Umbilical cord (tissue), 2 donors: Measurements from ENCODE around the gene LRP1B. TPM values are rescaled to one million over a fixed set of nuclear protein-coding genes. Genes with fewer than 3 reads are reported as not detected.
A peak's percentile ranks its signal among the peaks of the same experiment; 100 is the strongest.

Source experiments
- DNase-seq: peaks from one replicate; pipeline ENCODE4 v3.0.0-alpha.2; 2015; ENCODE audit warnings: low spot score
- total RNA-seq: library from RNA; depleted of rRNA; stranded (reverse); fragments of >200 nt; gene quantifications from one replicate; pipeline ENCODE4 v1.2.3, GENCODE V29; 2014; ENCODE audit warnings: low replicate concordance; ENCODE audit not compliant: insufficient read depth

LRP1B gene
- total RNA-seq, 1 donor from 2014 or later = 0.96 TPM

GRCh38 chr2:140918426-140918825 is 1212.4 kb downstream of the LRP1B start:
- no peak for DNase-seq

DNA sequence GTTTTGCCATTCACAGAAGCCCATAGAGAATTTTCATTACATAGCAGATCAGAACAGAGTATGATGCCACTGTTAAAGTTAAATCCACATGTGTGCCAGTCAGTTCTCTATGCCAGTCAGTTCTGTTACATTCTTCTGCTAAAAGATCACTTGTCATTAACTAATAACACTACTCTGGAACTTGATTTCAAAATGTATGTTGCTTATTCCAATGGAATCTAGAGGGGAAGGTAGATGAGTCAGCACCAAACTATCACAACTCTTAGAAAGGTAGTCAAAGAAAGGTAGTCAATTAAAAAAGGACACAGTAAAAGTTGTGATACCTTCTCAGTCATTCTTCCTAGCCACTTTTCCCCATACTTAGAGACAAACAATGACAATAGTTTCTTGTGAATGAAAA is 1214.4 kb downstream of the LRP1B start:
- no peak for DNase-seq

GRCh38 chr2:140910683-140911082 is 1220.1 kb downstream of the LRP1B start:
- no peak for DNase-seq

DNA sequence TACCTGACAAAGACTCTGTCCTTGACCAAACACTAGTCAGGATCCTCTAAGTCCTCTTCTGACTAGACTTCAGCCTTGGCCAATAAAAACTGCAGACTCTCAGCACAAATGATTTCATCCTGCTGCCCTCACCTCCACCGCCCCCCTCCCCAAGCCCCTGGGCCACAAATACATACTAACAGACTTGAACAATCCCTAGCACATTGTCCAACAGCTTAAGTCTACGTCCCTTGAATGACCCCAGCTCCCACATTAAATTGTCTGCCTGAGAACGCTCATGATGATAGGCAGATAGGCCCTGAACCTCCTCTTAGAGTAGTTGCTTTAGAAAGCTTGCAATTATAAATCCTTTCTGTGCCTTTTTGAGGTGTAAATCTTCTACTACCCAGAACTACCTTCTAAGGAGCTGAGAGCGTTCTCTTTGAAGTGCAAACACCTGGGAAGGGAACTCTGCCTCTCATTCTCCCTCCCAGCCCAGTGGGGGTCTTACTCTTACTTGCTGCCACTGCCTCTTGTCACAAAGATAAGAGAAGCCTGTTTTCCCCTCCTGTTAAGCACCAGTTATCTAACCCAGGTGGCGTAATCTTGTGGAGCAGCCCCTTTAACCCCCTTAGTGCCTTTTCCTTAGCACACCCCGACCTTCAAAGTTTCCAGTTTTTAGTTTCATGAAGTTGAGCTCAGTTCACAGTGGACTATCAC is 1225.6 kb downstream of the LRP1B start:
- no peak for DNase-seq

DNA sequence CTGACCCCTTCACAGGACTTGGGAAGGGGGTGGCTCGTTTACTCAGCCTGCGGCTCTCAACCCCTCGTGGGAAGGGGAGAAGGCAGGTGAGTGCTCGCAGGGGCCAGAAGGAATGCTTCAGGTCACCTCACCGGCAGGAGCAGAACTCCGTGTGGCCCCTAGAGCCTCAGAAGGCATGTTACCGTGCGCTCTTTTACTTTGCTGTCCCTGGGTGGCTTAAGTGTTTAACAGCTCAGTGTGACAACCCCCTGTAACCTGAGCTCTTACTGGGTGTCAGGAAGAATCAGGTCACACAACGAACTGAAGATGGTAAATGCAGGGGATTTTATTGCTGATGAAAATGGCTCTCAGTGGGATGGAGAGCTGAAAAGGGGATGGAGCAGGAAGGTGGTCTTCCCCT is 1235.4 kb downstream of the LRP1B start:
- no peak for DNase-seq

- DNase-seq = no peak
Observed at GRCh38 chr2:140893685-140894084, 1237.1 kb downstream of the LRP1B start.

GRCh38 chr2:140892911-140893637 is 1237.7 kb downstream of the LRP1B start:
- DNase-seq = no peak

GRCh38 chr2:140892436-140892835 is 1238.4 kb downstream of the LRP1B start:
- no peak for DNase-seq

DNA sequence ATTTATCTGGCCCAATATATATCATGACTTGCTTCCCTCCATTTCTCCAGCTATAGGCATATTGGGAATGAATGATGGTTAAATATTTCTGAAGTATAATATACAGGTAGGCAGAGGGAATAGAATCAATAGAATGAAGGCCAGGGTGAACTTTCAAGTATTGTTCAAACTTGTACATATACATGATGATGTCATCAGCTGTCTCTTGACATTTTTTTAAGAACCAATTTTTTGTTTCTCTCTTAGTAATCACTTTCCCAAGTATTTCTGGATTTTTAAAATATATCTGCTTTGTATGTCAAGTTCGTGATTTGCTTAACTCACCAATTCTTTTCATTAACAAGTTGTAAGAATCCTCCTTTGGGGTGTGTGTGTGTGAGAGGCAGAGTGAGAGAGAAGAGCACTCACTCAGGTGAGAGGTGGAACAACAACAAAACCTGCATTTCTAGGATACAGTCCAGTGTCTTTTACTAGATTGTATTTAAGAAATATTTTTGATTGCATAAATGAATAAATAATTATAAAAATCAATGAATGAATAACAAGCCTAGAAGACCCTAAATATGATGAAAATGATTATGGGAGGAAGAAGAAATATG is 1239.1 kb downstream of the LRP1B start:
- no peak for DNase-seq

- DNase-seq = no peak
Observed at GRCh38 chr2:140882671-140883620, 1247.9 kb downstream of the LRP1B start.

GRCh38 chr2:140880573-140880972 is 1250.2 kb downstream of the LRP1B start:
- DNase-seq = no peak

DNA sequence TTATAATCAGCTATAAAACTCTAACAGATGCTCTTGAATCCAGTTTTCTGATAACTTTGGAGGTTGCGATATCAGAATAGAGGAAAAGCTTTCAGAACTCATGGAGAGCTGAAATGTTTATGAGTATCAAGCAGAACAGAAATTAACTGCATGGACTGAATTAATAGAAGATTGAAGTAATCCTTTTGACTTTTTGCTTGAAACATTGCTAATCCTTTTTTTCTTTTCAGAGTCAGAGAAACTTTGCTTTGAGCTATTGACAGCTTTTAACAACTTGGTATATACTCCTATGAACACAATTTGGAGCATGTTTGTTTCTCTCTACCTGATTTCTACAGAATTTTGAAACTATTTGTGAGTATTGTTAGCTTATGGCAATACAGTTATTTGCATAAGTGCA is 1254.8 kb downstream of the LRP1B start:
- DNase-seq = no peak

DNA sequence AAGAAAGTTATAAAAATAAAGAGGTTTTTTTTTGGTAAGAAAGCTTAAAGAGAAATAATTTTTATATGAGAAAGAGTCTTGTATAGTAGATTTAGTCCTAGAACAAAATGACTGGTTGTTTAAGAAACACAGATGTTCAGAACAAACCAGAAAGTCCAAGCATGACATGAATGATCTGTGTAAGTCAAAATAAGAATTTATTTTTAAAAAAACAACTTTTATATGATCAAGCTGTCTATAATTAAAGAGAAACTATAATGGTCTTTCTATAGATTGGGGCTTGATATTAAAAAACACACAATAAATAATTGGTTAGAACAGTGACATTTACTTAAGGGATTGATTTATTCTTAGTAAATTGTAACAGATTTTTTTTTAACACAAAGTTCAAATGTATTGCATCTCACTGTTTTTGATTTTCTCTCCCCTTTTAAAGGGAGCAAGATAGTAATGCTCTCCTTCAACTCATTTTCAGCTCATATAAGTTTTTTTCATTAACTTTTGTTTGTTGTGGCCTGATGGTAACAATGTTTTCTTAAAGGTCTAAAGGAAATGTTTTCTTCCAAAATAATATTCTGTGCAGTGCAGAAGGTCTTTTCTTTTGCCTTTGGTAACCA is 1256.8 kb downstream of the LRP1B start:
- no peak for DNase-seq

DNA sequence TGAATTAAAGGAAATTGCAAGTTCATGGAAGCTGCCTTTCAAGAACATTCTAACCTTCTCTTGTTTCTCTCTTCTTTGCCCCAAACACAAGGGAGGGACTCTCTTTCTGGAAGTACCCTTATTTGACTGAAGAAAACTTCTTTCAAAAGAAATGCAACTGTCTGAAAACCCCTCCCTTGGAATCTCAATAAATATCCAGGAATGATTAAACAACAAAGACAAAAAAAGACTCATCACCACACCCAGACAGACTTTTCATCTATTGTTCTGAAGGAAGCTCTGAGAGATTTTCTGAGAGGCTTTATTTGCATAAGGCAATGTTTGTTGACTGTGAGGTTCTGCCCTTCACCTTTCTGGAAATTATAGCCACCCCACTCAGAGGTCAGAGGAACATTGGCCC is 1260.9 kb downstream of the LRP1B start:
- no peak for DNase-seq

GRCh38 chr2:140869107-140869506 is 1261.7 kb downstream of the LRP1B start:
- no peak for DNase-seq

GRCh38 chr2:140865837-140866236 is 1265.0 kb downstream of the LRP1B start:
- no peak for DNase-seq

DNA sequence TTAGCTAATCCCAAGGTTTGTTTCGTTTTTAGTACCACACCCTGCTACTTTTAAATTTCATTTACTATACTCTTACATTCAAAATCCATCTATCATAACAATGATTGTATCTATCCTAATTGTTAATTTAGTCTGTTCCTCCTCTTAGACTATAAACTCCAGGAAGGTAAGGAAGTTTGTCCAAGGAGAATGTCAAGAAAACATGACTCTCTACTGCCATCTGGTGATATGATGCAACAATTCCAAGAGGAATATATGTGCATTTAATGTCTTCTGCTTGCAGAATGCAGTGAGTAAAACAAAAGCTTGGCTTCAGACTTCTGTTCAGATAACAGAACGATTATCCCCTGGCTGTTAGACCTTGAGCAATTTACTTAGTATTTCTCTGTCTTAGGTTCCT is 1267.1 kb downstream of the LRP1B start:
- peak; percentile 48 for DNase-seq

DNA sequence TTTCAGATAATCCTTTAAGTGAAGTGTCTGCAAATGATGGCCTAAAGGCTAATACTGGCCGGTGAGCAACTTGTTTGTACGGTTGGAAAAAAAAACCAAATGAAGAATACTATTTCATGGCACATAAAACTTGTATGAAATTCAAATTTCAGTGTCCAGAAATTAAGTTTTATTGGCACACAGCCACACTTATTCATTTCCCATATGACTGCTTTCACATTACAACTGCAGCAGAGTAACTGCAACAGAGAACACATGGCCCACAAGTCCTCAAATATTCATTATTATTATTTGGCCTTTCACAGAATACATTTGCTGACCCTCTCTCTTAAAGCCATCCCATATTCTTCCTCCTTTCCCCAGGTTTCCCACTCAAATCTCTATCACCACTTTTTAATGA is 1268.6 kb downstream of the LRP1B start:
- DNase-seq = no peak

GRCh38 chr2:140861666-140862065 is 1269.2 kb downstream of the LRP1B start:
- DNase-seq = no peak

DNA sequence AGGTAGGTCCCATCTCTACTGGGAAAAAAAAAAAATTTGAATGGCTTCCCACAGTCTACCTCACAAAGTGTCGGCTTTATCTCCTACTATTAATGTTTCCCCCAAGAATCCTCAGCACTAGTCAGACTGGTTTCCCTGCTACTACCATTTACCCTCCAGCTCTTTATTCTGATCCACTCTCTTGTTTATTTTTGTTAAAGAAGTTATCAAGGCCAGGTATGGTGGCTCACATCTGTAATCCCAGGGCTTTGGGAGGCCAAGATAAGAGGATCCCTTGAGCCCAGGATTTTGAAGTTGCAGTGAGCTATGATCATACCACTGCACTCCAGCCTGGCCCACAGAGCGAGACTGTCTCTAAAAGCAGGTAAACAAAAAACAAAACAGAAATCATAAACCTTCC is 1275.3 kb downstream of the LRP1B start:
- no peak for DNase-seq

- DNase-seq = no peak
Observed at GRCh38 chr2:140851258-140851981, 1279.4 kb downstream of the LRP1B start.
